ENCODE data around the gene SSNA1.

Gene SSNA1

DNA sequence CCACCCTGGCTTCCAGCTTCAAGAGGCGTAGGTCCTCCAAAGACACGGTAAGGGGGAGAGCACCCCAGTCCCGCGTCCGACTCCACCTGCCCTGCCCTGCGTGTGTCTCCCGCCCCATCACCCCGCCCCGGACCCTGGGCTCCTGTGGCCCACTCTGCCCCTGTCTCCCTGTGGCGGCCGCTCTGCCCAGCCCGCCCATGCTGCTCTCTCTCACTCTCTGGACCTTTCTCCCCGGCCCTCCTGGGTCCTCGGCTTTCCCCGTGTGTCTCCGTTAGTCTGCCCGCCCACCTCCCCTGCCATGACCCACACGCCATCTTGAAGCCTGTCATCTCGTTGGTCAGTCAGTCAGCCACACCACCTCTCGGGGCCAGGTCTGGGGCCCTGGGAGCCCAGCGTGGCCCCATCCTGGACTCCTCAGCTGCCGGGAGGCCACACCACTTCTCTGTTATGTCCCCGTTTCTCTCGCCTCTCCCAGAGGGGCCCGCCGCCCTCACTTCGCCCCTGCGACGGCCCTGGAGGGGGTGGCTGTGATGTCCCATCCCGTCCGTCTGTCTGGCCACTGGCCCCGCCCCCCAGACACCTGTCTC is 23.1 kb upstream of the SSNA1 start:
- intact Hi-C loops (cut with DNase I) = no loop called here

DNA sequence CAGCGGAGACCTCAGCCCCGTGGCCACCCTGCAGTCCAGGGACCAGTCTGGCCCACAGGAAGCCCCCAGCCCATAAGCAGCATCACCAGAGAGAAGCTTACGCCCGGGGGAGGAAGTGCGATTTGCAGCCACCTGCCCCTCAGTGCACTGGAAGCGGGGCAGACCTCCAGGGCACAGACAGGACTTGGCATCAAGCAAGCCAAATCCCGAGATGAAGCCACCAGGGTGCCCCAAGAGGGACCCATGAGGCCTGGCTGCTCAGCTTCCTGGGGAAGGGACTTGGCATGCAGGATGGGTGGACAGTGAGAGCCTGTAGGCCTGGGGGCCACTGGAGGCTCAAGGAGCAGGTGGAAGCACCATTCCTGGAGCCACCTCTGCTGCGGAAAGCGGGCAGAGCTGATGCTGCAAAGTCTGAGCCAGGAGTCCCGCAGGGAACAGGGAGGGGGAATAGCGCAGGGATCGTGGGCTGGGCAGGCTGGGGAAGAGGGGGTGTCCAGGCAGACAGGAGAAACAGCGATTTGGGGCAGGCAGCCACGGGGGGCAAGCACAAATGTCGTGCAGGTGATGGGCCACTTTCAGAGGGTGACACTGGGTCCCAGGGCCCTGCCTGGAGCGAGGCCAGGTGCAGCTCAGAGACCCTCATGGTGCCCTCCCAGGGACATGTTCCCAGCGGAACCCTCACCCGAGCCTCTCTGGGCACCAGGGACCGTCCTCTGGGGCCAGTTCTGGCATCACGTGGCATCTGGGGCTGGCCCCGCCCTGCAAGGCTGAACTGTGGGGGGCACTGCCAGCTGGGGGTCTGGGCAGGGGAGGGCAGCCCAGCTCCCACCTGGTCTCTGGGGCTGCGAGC is 21.9 kb upstream of the SSNA1 start:
- DNase-seq = peak in 15 of 42 donors; percentile 38 to 73 (median 56)
- intact Hi-C loops (cut with DNase I) = no loop called here

More for the DNA sequence above, 23.1 kb upstream of the SSNA1 start:
- no peak for DNase-seq

DNA sequence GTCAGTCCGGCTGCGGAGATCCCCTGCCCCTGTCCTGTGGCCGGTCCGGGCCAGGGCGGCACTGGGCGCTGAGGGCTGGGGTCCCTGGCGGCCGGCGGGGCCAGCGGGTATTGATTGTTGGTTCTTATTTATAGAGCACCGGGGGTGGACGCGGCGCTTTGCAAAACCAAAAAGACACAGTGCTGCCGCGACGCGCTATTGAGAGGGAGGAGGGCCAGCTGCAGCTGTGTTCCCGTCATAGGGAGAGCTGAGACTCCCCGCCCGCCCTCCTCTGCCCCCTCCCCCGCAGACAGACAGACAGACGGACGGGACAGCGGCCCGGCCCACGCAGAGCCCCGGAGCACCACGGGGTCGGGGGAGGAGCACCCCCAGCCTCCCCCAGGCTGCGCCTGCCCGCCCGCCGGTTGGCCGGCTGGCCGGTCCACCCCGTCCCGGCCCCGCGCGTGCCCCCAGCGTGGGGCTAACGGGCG is 21.2 kb upstream of the SSNA1 start:
- DNase-seq = peak in 1 of 42 donors; percentile 43
- intact Hi-C loops (cut with DNase I) = no loop called here

DNA sequence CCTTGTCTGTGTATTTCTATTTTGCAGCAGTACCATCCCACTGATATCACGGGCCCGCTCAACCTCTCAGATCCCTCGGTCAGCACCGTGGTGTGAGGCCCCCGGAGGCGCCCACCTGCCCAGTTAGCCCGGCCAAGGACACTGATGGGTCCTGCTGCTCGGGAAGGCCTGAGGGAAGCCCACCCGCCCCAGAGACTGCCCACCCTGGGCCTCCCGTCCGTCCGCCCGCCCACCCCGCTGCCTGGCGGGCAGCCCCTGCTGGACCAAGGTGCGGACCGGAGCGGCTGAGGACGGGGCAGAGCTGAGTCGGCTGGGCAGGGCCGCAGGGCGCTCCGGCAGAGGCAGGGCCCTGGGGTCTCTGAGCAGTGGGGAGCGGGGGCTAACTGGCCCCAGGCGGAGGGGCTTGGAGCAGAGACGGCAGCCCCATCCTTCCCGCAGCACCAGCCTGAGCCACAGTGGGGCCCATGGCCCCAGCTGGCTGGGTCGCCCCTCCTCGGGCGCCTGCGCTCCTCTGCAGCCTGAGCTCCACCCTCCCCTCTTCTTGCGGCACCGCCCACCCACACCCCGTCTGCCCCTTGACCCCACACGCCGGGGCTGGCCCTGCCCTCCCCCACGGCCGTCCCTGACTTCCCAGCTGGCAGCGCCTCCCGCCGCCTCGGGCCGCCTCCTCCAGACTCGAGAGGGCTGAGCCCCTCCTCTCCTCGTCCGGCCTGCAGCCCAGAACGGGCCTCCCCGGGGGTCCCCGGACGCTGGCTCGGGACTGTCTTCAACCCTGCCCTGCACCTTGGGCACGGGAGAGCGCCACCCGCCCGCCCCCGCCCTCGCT is 20.5 kb upstream of the SSNA1 start:
- intact Hi-C loops (cut with DNase I) = no loop called here
- DNase-seq = peak in 6 of 42 donors; percentile 40 to 56 (median 42)

DNA sequence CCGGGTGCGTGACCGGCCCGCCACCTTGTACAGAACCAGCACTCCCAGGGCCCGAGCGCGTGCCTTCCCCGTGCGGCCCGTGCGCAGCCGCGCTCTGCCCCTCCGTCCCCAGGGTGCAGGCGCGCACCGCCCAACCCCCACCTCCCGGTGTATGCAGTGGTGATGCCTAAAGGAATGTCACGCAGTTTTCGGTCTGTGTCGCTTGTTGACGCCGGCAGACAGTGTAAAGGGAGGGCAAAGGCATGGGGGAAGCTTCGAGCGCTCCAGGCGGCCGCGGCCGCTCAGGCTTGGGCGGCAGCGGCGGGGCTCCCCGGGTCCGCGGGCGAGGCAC is 19.9 kb upstream of the SSNA1 start:
- DNase-seq = peak in 37 of 42 donors; percentile 34 to 79 (median 61)

DNA sequence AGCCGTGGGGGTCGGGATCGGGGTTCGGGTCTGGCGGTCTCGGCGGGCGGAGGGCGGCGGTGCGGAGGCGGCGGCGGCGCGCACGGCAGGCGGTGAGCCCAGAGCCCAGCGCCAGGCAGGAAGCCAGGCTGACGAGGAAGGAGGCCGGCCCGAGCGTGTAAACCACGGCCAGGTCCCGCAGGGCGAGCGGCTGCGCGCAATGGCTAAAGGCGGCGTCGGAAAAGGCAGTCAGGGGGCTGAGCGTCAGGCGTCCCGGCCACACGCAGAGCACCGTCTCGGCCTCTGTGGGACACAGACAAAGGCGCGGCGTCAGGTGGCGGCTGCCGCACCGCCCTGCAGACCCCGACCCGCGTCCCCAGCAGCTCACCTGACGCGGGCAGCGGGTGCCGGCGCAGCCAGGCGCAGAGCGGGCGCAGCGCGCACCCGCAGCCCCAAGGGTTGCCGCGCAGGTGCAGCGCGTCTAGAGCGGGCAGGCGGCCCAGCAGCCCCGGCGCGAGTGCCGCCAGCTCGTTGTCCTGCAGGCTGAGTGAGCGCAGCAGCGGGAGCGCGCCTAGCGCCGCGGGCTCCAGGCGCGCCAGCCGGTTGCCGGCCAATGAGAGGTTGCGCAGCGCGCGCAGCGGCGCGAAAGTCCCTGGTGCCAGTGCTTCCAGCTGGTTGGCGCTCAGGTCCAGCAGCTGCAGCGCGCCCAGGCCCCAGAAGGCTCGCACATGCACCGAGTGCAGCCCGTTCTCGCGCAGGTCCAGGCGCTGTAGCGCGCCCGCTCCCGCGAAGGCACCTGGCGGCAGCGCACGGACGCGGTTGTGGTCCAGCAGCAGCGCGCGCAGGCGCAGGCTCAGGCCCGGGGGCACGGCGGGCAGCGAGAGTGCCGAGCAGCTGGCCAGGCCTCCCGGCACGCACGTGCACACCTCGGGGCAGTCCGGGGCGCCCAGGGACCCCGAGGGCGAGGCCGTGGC is 19.3 kb upstream of the SSNA1 start:
- intact Hi-C loops (cut with DNase I) = no loop called here
- peak in 18 of 42 donors; percentile 28 to 65 (median 48) for DNase-seq

More for the DNA sequence above, 19.9 kb upstream of the SSNA1 start:
- intact Hi-C loops (cut with DNase I) = no loop called here

DNA sequence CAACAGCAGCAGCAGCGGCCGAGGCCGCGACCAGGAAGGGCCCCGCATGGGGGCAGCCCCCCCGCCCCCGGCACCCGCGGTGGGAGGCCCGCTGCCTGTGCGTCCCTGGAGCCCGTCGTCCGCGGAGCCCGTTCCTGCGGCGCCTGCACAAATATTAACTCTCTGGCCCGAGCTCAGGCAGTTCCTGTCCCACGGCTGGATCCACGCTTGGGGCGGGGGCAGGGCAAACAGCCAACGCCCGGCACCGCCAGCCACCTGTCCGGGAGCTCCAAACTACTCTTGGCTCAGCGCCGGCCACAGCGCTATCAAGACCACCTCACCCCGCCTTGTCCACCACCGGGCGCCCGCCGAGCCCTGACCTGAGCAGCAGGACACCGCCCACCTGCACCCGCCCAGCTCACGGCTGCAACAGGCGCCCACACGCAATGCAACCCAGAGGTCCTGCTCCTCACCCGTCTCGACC is 18.5 kb upstream of the SSNA1 start, which contains the start of gene LRRC26:
Gene LRRC26 (minus strand): TSS at position 156 of the 463 bp plus-strand sequence. CDS start 108 bp downstream, at position 48.
- no peak for DNase-seq
- intact Hi-C loops (cut with DNase I) = no loop called here

DNA sequence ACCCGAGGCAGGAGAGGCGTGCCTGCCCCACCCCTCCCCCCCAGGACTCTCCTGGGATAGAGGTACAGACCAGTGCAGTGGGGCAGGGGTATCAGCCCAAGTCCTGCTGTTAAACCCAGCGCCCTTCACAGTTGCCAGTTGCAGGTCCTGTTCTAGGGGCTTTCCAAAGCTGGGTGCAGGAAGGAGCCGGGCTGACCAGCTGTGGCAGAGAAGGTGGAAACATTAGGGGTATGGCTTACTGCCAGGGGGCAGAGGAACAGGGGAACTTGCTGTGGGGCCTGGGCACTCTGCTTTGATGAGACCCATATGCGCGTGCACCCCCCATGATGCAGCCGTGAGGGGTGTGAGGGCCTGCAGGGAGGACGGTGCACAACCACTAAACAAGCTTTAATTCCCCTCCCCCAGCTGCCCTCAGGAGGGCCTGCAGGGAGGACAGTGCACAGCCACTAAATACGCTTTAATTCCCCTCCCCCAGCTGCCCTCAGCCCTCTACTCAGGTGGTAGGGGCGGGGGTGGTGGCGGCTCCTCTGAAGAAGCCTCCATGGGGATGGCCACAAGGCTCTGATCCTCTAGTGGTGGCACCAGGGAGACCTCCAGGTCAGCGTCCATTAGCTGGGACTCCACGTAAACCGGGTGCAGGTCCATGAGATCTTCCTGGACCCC is 17.9 kb upstream of the SSNA1 start:
- intact Hi-C loops (cut with DNase I) = no loop called here
- DNase-seq = no peak

DNA sequence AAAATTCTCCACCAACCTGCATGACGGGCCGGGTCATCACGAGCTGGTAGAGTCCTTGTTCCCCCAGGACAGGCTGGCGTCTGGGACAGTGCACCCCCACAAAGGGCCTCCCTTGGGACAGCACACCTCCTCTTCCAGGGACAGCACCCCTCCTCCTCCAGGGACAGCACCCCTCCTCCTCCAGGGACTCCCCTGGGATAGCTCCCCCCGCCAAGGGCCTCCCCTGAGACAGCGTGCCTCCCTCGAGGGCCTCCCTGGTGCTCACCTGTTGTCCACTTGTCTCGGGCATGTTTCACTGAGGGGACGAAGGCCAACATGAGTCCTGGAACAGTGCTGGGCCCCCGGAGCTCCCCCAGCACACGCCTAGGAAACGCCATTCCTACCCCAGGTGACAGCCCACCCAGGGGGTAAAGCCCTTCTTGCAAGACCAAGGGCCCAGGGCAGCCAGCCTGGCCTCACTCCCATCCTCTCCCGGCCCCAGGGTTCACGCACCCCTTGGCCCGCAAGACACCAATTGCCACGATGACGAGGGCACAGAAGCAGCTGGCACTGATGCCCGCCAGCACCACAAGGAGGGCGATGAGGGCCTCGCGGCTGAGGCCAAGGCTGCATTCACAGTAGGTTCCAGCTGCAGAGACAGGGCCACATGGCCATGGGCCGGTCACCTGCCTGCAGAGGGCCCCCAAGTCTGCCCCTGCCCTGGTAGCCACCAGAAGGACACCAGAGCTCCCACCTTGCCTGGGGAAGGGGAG is 17.2 kb upstream of the SSNA1 start:
- DNase-seq = no peak
- intact Hi-C loops (cut with DNase I) = no loop called here

DNA sequence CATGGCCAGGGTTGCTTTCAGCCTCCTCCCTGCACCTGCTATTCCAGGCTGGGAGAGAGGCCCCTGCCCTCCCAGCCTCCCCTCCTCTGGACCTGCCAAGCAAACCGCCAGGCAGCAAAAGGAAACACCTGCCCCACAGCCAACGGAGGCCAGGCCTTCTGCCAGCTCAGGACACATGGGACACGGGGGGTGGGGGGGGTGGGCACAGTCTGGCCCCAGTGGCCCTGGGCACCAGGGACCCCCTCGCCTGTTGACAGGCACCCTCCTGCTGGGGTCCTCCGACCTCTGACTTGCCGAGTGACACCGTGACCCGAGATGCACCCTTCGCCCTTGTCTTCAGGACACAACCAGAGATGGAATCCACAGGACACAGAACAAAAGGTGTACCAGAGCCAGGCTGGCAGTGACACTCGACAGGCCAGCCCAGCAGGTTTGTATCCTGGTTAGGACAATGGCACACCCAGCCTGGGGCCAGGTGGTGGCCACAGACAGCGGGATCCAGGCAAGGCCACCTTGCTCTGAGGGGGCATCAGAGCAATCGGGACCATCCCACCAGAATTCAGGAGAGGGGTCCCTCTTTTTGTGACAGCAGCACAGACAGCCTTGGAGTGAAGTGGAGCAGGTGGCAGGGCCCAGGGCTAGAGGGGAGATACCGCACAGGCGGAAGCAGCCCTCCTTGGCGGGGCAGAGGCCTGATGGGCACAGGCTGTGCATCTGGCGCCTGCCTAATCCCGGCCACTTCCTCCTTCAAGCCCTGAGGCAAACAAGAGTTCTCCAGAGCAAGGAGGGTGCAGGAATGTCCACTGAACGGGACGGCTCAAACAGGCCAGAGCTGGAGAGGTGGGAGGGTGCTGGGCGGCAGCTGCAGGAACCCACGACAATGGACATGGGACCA is 15.3 kb upstream of the SSNA1 start:
- intact Hi-C loops (cut with DNase I) = no loop called here

DNA sequence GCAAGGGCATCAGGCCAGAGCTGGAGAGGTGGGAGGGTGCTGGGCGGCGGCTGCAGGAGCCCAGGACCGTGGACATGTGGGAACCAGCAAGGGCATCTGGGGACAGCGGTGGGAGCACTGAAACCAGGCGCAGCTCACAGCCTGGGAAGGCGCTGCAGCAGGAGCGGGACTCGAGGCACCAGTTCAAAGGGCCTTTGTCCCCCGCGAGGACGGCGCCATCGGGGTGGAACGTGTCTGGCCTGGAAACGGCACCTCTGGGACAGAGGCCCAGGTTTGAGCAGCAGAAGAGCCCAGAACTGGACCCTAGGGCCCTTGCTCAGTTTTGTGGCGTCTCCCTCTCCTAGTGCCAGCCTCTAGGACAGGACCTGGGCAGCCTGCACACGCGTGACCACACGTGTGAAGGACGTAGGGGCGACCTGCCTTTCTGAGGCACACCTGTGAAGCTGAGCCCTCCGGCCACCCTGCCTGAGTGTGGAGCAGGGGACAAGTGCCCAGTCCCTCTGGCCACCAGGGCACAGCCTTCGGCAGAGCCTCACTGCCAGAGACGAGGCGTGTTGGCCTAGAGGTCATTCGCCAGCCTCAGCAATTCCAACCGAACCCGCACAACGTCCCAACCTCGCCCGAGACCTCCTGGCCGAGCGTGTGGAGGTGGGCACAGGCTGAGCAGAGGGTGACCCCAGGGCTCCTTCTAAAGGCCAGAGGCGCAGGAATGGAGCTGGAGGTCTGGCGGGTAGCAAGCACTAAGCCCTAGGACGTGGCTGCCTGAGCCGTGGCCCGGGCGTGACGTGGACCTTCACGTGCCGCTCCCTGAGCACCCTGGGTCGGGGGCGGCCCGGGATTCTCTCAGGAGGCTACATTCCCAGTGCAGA is 14.4 kb upstream of the SSNA1 start:
- intact Hi-C loops (cut with DNase I) = no loop called here
- peak in 1 of 42 donors; percentile 38 for DNase-seq

More for the DNA sequence above, 15.3 kb upstream of the SSNA1 start:
- no peak for DNase-seq

DNA sequence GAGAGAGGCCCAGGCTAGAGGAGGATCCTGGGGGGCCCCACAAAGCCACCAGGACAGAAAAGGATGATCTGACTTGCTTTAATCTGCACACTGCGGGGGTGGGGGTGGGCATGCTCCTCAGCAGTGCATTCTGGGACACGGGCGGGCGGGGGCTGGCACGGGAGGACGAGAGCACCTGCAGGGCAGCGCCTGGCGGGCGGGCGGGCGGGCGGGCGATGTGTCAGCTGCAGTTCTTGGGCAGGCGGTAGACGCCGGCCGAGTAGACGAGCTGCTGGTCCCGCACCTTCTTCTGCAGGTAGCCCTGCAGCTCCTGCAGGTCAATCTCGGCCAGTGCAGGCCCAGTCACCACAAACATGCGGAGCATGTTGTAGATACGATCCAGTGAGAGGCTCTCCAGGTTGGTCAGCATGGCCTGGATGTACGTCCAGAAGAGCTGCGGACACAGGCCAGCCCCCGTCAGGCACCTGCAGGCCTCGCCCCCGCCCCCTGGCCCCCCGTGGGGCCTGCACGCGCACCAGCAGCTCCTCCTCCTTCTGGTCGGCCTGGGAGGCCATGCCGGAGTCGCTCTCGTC is 13.7 kb upstream of the SSNA1 start:
- DNase-seq = peak in 7 of 42 donors; percentile 38 to 68 (median 46)

DNA sequence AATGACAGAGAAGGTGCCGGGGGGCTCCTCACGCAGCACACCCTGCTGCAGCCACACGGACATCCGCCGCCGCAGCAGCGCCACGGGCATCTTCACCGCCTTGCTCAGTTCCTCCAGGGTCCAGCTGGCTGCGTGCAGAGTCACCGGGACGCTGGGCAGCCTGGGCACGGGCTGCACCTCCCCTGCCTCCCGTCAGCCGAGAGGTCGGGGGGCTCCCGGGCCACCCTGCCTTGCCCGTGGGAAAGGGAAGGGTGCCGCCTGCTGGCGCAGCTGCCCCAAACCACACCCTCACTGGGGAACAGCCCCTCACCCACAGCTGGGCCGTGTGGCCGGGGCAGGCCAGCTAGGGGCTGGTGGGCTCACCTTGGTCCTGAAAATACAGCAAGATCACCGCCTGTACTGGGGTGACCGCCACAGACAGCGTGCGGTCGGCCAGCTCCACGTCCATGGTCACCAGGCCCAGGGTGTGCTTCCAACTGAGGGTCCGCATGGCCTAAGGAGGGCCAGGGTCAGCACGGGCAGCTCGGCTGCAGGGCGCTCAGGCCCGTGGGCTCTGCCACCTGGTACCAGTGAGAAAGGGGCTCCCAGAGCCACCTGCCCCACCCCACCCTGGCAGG is 13.0 kb upstream of the SSNA1 start:
- intact Hi-C loops (cut with DNase I) = no loop called here
- no peak for DNase-seq

More for the DNA sequence above, 13.7 kb upstream of the SSNA1 start:
- intact Hi-C loops (cut with DNase I) = no loop called here
